Stimulated activated CD4-positive, alpha-beta T cell treated with anti-CD3 and anti-CD28 coated beads, Interleukin-4, amount 100 ng/mL, for 48 hours (primary cell): ENCODE measurements around the gene CLEC6A.
A peak's percentile ranks its signal among the peaks of the same experiment; 100 is the strongest.
"Not testable (repeated sequence)": the region's sequence is repeated elsewhere in the genome, so short reads cannot be mapped to it uniquely, and the experiment has no call there.

ENCODE experiments used
- DNase-seq, 2 donors: peaks; one replicate each; pipeline ENCODE4 v3.0.0-alpha.2; 2020; ENCODE audit warnings: low read depth in 2 of 2

CLEC6A gene

DNA sequence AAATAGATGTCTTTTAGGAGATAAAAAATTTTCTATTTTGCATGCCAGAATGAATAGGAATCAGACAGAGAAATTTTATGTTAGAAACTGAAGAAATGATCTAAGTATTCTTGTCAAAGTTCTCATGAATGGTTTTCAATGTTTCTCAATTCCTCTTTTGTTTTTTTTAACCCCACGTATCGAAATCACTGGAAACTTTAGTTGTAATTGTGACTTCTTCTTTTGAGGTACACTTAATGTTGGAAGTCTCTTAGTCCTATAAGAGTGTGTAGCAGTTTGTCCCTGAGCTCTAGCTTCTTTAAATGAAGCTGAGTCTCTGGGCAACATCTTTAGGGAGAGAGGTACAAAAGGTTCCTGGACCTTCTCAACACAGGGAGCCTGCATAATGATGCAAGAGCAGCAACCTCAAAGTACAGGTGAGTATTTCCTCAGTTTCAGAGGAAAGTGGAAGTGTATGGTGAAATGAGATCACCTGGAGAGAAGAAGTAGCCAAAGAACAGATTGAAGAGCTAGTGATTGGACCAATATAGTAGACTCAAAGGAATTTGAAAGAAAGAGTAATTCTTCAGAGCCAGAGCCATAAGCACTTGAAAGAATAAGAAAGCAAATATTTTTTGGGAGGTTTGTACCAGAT lies at the start of gene CLEC6A:
Gene CLEC6A, plus strand, starts transcription at position 236 of the 634 bp plus-strand sequence. Its CDS starts 150 bp downstream, at position 386.
- no peak for DNase-seq

DNA sequence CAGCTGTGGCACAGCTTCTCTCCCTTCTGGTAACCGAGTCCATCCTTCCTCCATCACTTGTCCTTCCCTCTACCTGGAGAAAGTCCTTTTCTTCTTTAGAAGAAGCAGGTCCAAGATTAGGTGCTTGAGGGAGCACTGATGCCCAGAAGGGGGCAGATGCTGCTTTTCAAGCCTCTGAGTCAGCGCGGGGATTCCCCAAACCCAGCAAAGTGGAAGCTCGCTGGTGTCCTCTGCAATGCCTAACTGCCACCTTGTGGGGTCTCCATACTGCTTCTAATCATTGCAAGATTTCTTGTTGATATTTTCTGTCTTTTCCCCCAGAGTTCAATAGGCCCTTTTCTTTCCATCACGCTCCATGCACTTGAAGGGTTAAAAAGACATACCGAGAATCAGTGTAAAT lies 36.2 kb upstream of the CLEC6A start:
- DNase-seq: not testable (repeated sequence)

DNA sequence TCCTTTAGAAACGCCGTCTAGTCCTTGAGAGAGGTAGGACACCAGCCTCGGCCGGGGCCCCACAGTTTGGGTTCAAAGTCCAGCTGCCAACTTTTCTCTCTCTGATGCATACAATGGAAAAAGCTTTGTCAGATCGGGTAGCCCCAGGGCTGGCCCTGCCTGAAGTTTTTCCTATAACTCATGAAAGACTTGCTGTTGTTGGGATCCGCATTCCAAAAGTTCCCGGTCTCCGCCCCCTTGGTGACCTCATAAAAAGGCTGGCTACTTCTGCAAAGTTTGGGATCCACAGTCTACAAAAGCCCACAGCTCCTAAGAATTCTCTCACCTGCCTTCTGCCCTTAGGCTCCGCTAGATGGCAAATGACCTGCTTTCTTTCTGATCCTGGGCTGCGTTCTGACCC lies 35.3 kb upstream of the CLEC6A start:
- DNase-seq: no peak

DNA sequence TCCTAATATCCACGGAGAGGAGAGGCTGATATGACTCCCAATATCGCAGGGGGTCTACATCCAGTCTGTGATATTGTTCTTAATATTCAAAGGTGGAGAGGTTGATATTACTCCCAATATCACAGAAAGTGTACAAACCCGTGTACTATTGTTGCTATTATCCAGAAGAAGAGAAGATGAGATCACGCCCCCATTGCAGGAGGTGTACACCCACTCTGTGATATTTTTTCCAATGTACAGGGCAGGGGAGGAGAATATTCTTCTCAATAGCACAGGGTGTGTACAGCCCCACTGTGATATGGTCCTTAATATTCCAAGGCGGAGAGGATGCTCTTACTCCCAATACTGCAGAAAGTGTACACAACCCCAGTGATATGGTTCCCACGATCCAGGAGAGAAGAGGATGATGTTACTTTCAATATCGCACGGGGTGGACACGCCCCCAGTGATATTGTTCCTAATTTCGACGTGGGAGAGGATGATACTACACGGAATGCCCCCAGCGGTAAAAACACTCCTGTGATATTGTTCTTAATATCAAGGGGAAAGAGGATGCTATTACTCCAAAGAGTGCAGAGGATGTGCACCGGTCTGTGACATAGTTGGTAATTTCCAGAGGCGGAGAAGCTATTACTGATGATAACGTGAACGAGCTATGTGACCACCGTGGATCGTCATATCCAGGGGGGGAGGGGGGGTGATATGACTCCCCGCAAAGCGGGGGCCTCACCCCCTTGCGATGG lies 11.1 kb upstream of the CLEC6A start:
- not testable (repeated sequence) for DNase-seq

DNA sequence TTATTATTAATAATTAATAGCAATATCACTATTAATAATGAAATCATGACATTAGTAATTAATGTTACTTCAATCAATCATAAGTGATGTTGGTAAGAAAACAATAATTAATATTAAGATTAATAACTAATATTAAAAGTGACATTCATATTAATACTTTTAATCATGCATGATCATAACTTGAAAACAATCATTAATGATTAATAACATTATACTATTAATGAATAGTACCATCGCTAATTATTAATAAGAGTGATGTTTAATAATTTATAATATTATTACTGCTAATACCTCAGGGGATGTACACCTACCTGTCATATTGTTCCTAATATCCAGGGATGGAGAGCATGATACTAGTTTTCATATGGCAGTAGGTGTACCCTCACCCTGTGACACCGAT lies 10.0 kb upstream of the CLEC6A start:
- no peak for DNase-seq

DNA sequence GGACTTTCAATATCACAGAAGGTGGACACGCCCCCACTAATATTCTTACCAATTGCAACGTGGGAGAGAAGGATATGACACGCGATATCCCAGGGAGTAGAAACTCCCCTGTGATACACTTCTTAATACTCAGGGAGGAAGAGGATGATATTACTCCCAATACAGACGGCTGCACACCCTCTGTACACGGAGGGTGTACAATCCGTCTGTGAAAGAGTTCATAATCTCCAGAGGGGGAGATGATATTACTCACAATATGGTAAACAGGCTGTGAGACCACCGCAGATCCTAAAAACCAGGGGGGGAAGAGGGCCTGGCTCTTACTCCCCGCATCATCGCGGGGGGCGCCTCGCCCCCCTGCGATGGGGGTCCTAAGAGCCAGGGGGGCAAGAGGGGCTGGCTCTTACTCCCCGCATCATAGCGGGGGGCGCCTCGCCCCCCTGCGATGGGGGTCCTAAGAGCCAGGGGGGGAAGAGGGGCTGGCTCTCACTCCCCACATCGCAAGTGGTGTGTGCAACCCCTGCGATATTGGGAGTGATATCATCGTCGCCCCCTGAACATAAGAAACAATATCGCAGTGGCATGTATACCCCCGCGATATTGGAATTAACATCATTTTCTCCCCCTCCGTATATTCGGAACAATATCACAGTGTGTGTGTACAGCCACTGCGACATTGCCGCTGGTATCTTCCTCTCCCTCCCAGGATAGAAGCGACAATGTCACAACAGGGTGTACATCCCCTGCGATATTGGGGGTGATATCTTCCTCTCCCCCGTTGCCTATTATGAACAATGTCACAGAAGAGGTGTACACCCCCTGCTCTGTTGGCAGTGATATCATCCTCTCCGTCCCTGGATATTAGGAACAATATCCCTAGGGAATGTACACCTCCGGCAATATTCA lies 8.9 kb upstream of the CLEC6A start:
- DNase-seq: no peak

DNA sequence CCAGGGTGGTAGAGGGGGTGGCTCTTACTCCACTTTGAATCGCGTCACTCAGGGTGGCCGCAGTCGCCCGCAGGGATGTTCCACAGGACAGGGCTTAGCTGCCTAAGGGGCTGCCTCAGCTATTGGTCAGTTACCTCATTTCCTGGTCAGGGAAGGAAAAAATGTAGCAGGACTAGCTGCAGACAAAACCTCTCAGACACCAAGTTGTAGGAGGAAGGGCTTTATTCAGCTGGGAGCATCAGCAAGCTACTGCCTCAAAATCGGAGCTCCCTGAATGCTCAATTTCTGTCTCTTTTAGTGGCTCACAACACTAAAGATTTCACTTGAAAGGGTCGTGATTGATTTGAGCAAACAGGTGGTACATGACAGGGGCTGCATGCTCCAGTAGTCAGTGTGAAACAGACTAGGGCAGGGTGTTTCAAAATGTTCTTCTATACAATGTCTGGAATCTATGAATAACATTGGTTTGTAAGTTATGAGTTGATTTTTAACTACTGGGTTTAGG lies 6.4 kb upstream of the CLEC6A start:
- no peak for DNase-seq

DNA sequence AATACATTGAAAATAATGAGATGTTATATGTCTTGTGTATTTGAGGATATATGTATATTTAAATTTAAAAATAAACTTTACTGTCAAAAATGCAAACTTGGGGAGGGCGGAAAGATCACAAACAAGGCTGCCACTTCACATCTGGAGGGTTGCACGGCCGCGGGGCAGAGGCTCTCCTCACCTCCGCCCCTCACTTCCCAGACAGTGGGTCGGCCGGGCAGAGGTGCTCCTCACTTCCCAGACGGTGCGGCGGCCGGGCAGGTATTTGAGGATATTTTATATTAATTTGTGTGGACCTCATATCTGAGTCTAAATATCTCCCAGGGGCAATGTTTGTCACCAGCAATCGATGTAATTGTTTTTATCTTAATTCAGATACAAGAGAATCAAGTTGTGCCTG lies 3.7 kb upstream of the CLEC6A start:
- DNase-seq: no peak

DNA sequence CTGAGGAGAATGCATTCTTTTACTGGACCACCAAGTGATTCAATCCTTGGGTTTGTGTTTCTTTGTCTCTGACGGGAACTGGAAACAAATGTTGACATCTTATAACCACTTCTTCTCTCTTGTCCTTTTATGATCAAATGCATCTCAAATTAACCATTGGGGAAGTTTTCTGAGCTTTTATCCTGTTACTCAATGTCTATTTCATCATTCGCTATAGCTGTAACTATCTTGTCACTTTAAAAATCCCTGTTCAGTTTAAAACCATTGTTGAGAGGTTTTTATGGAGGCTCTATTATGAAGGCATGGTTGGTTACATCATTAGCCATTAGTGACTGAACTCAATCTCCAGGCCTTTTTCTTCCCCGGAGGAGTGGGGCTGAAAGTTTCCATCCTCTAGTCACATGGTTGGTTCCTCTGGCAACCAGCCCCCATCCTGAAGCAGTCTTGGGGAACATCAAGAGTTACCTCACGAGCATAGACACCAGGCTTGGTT lies 2.7 kb upstream of the CLEC6A start:
- DNase-seq: no peak

DNA sequence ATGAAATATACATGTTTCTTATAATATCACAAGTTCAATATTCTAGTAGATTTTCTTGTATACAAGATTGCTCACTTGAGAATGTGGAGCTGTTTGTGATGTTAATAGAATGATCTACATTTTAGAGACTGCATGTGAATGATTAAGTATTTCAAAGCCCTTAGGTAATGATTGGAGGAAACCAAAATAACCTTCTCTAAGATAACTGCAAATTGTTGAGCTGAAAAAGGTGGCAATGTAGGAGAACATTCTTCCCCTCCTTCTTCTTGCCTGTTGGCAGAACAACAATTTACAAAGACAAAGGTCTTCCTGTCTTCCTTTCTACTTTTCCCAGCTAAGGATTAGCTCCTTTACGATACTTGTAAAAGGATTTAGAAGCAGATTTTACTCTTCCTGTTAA lies 2.0 kb upstream of the CLEC6A start:
- DNase-seq: no peak

DNA sequence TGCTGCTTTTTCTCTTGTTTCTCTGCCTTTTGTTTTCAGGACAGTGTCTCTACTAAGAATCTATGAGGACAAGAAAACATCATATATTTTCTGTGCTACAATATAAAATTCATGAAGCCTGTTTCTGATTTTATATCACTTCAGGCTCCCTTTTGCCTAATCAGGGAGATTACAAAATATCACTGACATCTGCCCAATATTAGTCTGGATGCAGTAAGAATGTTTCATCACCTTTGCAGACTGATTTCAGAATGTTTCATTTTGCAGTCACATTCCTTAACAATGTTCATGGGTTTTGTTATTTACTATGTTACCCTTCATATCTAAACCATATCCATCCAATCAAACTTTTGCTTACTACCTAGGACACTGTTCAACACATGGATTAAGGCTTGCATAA lies 491 bp upstream of the CLEC6A start:
- no peak for DNase-seq

DNA sequence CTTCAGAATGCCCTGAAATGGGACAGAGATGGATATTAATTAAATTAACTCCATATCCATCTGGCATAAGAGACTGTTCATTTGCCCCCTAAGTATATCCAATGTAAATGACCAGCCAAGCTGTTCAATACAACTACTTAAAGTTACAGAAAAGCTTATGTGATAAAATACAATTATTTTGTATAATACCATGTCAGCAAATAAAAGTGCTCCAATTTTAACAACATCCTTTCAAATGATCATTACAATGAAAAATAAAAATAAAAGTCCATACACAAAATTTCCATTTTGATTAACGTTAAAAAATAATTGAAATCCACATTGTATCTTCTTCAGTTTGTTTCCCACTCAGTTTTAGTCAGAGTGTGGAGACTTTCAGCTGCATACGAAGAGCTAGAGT lies 5.7 kb downstream of the CLEC6A start:
- no peak for DNase-seq

DNA sequence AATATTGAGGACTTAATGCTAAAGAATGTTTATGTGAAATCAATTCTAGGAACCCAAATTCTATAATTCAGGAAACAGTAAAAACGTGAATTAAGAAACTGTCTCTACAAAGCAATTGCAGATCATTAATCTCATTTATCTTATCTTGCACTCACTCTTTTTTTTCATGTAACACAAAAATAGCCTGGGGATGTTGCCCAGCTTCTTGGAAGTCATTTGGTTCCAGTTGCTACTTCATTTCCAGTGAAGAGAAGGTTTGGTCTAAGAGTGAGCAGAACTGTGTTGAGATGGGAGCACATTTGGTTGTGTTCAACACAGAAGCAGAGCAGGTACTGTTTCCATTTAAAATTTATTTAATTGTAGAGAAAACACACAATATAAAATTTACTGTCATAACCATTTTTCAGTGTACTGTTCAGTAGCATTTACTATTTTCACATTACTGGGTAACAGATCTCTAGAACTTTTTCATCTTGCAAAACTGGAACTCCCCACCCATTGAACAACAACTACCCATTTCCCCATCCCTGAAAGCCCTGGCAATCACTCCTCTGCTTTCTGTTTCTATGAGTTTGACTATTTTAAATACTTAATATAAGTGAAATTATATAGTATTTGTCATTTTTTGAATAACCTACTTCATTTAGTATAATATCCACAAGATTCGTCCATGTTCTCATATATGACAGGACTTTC lies 9.7 kb downstream of the CLEC6A start:
- no peak for DNase-seq

DNA sequence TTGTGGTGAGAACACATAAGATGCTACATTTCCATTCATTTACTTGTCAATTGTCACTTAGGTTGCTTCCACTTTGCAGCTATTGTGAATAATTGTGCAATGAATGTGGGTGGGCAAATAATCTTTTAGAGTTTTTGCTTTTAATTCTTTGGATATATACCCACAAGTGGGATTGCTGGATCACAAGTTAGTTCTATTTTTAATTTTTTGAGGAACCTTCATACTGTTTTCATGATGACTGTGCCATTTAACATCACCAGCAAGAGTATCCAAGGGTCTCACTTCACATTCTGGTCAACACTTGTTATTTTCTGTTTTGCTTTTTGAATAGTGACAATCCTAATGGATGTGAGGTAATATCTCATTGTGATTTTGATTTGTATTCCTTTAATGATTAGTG lies 10.5 kb downstream of the CLEC6A start:
- DNase-seq: no peak

DNA sequence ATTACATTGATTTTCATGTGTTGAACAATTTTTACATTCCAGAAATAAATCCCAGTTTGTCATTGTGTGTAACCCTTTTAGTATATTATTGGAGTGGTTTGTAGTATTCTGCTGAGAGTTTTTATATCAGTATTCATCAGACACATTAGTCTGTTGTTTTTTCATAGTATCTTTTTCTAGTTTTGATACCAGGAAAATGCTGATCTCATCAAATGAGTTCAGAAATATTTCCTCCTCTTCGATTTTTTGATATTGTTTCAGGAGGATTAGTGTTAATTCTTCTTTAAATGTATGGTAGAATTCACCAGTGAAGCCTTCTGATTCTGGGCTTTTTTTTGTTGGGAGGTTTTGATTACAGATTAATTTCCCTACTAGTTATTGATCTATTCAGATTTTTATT lies 15.3 kb downstream of the CLEC6A start:
- no peak for DNase-seq

DNA sequence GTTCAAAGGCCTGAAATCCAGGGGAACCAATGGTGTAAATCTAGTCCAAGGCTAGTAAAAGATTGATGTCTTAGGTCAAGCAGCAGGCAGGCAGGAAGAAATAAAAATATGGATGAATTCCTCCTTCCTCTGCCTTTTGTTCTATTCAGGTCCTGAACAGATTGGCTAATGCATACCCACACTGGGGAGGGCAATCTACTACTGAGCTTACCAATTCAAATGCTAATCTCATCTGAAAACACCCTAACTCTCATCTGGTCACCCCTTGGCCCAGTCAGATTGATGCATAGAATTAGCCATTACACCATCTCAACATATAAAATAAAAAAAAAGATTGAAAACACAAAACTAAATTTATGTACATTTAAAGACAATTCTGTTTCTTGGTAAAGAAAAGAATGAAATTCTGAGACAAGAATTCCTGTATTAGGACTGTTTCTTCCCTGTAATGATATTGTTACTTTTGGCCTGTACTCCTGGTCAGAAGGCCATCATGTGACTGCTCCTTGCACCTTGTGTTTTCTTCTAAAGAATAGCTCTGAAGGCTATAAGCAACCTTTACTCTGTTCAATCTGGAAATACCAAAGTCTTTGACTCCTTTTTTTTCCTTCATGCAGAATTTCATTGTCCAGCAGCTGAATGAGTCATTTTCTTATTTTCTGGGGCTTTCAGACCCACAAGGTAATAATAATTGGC lies 19.9 kb downstream of the CLEC6A start:
- no peak for DNase-seq

DNA sequence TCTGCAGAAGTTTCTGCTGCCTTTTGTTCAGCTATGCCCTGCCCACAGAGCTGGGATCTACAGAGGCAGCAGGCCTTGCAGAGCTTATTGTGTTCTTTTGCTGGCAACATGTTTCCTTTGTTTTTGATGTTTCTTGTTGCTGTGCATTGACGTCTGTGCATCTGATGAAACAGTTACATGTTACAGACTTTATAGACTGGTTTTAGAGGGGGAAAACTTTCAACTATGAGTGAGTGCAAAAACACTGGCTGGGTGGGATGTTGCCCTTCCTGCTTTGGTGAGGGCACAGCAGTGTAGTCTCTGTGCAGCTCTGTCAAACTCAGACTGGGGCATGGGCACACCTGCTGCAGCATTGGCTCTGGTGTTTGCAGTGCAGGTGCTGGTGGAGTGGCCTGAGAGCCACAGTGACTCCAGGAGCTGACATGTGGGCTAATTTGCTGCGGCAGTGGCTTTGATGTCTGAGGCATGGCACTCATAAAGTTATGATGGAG lies 26.9 kb downstream of the CLEC6A start:
- DNase-seq: no peak

DNA sequence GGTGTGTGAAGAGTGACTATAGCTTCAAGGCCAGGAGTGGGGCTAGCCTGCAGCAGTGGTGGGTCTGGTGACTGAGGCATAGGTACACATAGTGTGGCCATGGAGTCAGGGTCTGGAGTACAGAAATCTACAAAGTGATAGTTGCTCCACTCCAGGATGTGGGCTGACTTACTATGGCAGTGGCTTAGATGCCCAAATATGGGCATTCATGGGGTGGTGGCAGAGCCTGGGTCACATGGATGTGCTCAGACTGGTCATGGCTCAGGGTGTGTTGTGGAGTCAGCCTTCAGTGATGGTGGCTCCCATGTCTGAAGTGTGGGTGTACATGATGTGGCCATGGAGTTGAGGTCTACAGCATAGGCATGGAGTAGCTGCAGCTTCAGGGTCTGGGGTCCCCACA lies 27.3 kb downstream of the CLEC6A start:
- DNase-seq: no peak

DNA sequence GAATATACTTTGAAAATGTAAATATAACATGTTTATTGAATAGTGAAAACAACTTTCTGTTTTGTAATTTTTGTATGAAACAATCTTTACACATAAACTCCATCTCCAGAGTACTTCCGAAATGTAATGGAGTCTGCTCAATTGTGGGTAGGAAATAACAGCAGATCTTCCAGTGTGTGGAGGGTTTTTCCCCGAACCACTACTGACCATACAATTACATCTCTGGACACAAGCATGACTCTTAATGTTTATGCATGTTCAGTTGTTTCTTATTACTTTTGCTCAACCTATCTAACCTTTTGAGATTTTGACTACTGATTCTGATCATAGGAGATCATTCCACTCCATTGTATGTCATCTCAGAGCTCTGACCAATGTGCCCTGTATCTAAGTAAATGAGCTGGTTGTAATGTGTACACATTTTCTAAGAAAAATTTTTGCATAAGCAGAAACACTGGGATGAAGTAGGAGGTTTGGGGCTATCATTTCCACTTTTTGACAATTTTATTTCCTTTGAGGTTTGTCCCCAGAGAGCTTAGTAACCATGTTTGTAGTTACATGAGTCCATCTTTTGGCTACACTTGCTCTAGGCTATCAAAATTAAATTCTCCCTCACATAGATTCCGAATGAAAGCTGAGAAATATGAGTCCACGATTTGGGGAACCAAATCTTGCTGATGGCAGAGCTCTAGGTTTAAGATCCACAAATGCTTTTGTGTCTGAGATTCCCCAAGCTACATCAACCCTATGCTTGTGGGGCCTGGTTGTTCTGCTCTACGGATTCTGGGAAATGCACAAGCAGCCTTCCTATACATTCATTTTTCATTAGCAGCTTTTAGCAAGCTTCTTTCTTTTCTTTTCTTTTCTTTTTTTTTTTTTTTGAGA lies 36.1 kb downstream of the CLEC6A start:
- no peak for DNase-seq

DNA sequence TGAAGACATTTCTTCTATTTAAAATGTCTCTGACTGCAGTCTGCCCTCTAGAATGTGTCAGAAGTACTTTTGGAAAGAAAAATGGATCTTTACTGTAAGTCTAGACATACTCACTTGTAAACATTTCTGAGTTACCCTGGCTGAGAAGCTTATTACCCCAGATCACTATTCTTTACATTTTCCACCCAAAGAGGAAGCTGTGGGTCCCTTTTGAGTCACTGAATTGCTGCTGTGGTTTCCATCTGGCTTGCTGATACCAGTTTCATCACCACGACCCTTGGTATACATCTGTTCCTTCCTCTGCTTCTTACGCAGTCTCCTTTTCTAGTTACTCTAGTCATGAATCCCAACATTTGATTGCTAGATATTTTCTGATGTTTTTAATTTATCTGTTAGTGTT lies 37.3 kb downstream of the CLEC6A start:
- DNase-seq: peak in 1 of 2 donors; percentile 26
